B cell (primary cell): ENCODE results near the gene AUTS2. TPM values are rescaled to one million over a fixed set of nuclear protein-coding genes. Genes with fewer than 3 reads are reported as not detected.

Experiments
- ATAC-seq: fragments of 200-7000 bp; cut with Tn5 transposase; one replicate; pipeline ENCODE4 v1.10.0; 2021; ENCODE audit warnings: low read depth, mild to moderate bottlenecking, moderate number of reproducible peaks, moderate library complexity
- CTCF ChIA-PET: fragments of 350-600 bp; sonication (Branson Sonifier 250); formaldehyde crosslinking; loops from one replicate; lab custom pipeline; 2021; ENCODE audit warnings: antibody characterized with exemption, inconsistent platforms; lab: Charles Lee
- POLR2A ChIA-PET: fragments of 350-600 bp; sonication (Branson Sonifier 250); formaldehyde crosslinking; loops from one replicate; lab custom pipeline; 2021; ENCODE audit warnings: antibody characterized with exemption; lab: Charles Lee
- DNase-seq: peaks from one replicate; pipeline ENCODE4 v3.0.0; 2013
- H2AFZ ChIP-seq: 2 replicates; pipeline ENCODE4 v1.6.1; 2012; ENCODE audit warnings: mild to moderate bottlenecking, low read depth, low read length; ENCODE audit not compliant: insufficient read depth, poor library complexity, severe bottlenecking
- H3K27ac ChIP-seq, 2 donors: 1 replicate in 1 of 2; 2 replicates in 1 of 2; pipeline ENCODE4 v1.5.1; 2012 to 2013; ENCODE audit warnings: low read length in 2 of 2, mild to moderate bottlenecking in 2 of 2, moderate library complexity in 1 of 2
- H3K27me3 ChIP-seq, 4 experiments: fragments of 200-600 bp in 1 of 4; sonication (generic) in 1 of 4; replicated peaks in 1 of 4; 1 replicate in 2 of 4; 2 replicates in 2 of 4; pipeline versions ENCODE4 v1.6.1 to v1.7.0; 2013 to 2016; ENCODE audit warnings: low read length in 3 of 4, mild to moderate bottlenecking in 2 of 4, mixed read lengths in 1 of 4, moderate library complexity in 1 of 4; ENCODE audit not compliant: insufficient read depth in 4 of 4, control insufficient read depth in 3 of 4; ENCODE audit errors: control extremely low read depth in 1 of 4
- H3K36me3 ChIP-seq, 2 experiments: replicated peaks in 1 of 2; 1 replicate in 1 of 2; 2 replicates in 1 of 2; pipeline versions ENCODE4 v1.6.1 to v1.7.1; 2013; ENCODE audit warnings: low read length in 1 of 2; ENCODE audit not compliant: insufficient read depth in 2 of 2, control insufficient read depth in 1 of 2; ENCODE audit errors: control extremely low read depth in 1 of 2, extremely low read depth in 1 of 2
- H3K4me1 ChIP-seq, 2 donors: fragments of 200-600 bp in 1 of 2; sonication (generic) in 1 of 2; 1 replicate in 1 of 2; 2 replicates in 1 of 2; pipeline versions ENCODE4 v1.5.1 to v1.6.1; 2013 to 2017; ENCODE audit warnings: low read length in 2 of 2; ENCODE audit not compliant: control insufficient read depth in 2 of 2, insufficient read depth in 2 of 2
- H3K4me2 ChIP-seq: replicated peaks from 2 replicates; pipeline ENCODE3; 2012; ENCODE audit warnings: mild to moderate bottlenecking, low read depth, low read length; ENCODE audit not compliant: poor library complexity, severe bottlenecking
- H3K4me3 ChIP-seq, 5 experiments: fragments of 200-600 bp in 1 of 5; sonication (generic) in 1 of 5; 1 replicate in 3 of 5; 2 replicates in 2 of 5; pipeline versions ENCODE4 v1.5.1 to v1.7.0; 2011 to 2016; ENCODE audit warnings: low read length in 4 of 5, mild to moderate bottlenecking in 4 of 5, low read depth in 2 of 5, control low read depth in 1 of 5, moderate library complexity in 1 of 5; ENCODE audit not compliant: insufficient read depth in 1 of 5; ENCODE audit errors: control extremely low read depth in 1 of 5, extremely low read depth in 1 of 5
- H3K79me2 ChIP-seq: fragments of 200-600 bp; sonication (generic); one replicate; pipeline ENCODE4 v1.6.0; 2016; ENCODE audit warnings: low read length; ENCODE audit not compliant: control insufficient read depth, insufficient read depth
- H3K9ac ChIP-seq: fragments of 200-600 bp; sonication (generic); 2 replicates; pipeline ENCODE4 v1.6.1; 2017; ENCODE audit warnings: mild to moderate bottlenecking, low read length, moderate library complexity
- H3K9me3 ChIP-seq, 3 donors: one replicate each; pipeline versions ENCODE4 v1.6.1 to v1.7.1; 2013; ENCODE audit warnings: low read length in 2 of 3; ENCODE audit not compliant: control insufficient read depth in 2 of 3, insufficient read depth in 1 of 3; ENCODE audit errors: control extremely low read depth in 1 of 3
- H4K20me1 ChIP-seq: 2 replicates; pipeline ENCODE4 v1.6.0; 2012; ENCODE audit warnings: mild to moderate bottlenecking, low read length; ENCODE audit not compliant: insufficient read depth, control insufficient read depth, poor library complexity, severe bottlenecking
- H3K27ac Mint-ChIP-seq: one replicate; pipeline ENCODE4 v1.8.0; 2021; ENCODE audit warnings: mixed read lengths
- H3K27me3 Mint-ChIP-seq: one replicate; pipeline ENCODE4 v1.8.0; 2021; ENCODE audit warnings: mixed read lengths
- H3K4me1 Mint-ChIP-seq: one replicate; pipeline ENCODE4 v1.8.0; 2021; ENCODE audit warnings: mixed read lengths
- H3K4me3 Mint-ChIP-seq: one replicate; pipeline ENCODE4 v1.8.0; 2021; ENCODE audit warnings: mixed read lengths
- H3K9me3 Mint-ChIP-seq: one replicate; pipeline ENCODE4 v1.8.0; 2022; ENCODE audit warnings: mixed read lengths; ENCODE audit not compliant: insufficient read depth
- EZH2 ChIP-seq: IDR thresholded peaks from 2 replicates; pipeline ENCODE4 v1.6.1; 2012; ENCODE audit warnings: borderline replicate concordance, low read depth, mild to moderate bottlenecking, moderate library complexity, low read length; ENCODE audit not compliant: insufficient read depth, poor library complexity, severe bottlenecking
- WGBS: methylation state at CpG from one replicate; pipeline ENCODE4 v1.1.5; 2013; ENCODE audit warnings: missing lambda C conversion rate; ENCODE audit not compliant: insufficient coverage; 5-methylcytosine and 5-hydroxymethylcytosine counted together
- intact Hi-C: fragments of 100-400 bp; cut with micrococcal nuclease; formaldehyde crosslinking; loops from one replicate; pipeline ENCODE4 v1.10.0; 2022
- polyA plus RNA-seq: library from polyadenylated mRNA; depleted of rRNA; stranded (reverse); fragments of >200 nt; gene quantifications from 2 replicates; pipeline ENCODE4 v1.2.3, GENCODE V29; 2012
- total RNA-seq, 2 donors: library from RNA; stranded (reverse); fragments of 120-200 nt in 1 of 2; gene quantifications; 1 replicate in 1 of 2; 2 replicates in 1 of 2; pipeline versions ENCODE4 v1.2.3 to v1.2.4, GENCODE V29; 2013 to 2022
- TF ChIP-seq, protein P1 (sequence below): fragments of 200-600 bp; IDR thresholded peaks from one replicate; pipeline ENCODE4 v1.8.0; 2022; ENCODE audit warnings: antibody characterized with exemption, mild to moderate bottlenecking

The AUTS2 gene
- total and polyA plus RNA-seq, 2 donors (not counting 1 experiment from before 2014, with no cell fraction given) = 22.3 to 35.0 TPM

DNA sequence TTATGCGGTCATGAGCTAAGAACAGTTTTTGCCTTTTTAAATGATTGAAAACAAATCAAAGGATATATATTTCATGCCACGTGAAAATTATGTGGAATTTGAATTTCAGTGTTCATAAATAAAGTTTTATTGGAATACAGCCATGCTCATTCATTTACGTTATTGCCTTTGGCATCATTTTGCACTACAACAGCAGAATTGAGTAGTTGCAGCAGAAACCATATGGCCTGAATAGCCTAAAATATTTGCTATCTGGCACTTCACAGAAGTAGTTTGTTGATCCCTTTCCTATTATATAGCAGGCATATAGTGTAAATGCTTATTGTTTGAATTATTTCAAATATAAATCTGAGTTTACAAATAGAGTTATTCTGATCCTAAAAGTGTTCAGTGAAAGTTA is 59.7 kb downstream of the AUTS2 start:
- H2AFZ ChIP-seq = no peak overlapping the region
- WGBS = 100% methylated on average over 2 of the region's 3 CpGs
- no peaks in the 10 kb centered on the region for H3K36me3 ChIP-seq
- H3K27ac ChIP-seq = no peak overlapping the region
- no peak for DNase-seq
- no peak for ATAC-seq
- no peak overlapping the region for H3K4me3 Mint-ChIP-seq
- peaks cover 28% of the 10 kb centered on the region for H3K4me1 Mint-ChIP-seq
- no peaks in the 10 kb centered on the region for H4K20me1 ChIP-seq
- H3K9me3 ChIP-seq = no peaks in the 10 kb centered on the region
- peaks cover 0 to 20% of the 10 kb centered on the region in 2 donors for H3K4me1 ChIP-seq
- no peak overlapping the region for H3K9ac ChIP-seq
- no peaks in the 10 kb centered on the region for H3K27me3 Mint-ChIP-seq
- no peak for TF ChIP-seq EZH2
- TF ChIP-seq, protein P1, sequence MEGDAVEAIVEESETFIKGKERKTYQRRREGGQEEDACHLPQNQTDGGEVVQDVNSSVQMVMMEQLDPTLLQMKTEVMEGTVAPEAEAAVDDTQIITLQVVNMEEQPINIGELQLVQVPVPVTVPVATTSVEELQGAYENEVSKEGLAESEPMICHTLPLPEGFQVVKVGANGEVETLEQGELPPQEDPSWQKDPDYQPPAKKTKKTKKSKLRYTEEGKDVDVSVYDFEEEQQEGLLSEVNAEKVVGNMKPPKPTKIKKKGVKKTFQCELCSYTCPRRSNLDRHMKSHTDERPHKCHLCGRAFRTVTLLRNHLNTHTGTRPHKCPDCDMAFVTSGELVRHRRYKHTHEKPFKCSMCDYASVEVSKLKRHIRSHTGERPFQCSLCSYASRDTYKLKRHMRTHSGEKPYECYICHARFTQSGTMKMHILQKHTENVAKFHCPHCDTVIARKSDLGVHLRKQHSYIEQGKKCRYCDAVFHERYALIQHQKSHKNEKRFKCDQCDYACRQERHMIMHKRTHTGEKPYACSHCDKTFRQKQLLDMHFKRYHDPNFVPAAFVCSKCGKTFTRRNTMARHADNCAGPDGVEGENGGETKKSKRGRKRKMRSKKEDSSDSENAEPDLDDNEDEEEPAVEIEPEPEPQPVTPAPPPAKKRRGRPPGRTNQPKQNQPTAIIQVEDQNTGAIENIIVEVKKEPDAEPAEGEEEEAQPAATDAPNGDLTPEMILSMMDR = no peak
- CTCF ChIA-PET = no interaction called here
- peaks cover 16% of the 10 kb centered on the region for H3K79me2 ChIP-seq
- H3K9me3 Mint-ChIP-seq = no peaks in the 10 kb centered on the region
- H3K4me3 ChIP-seq = no peak overlapping the region
- POLR2A ChIA-PET = no interaction called here
- no peak overlapping the region for H3K27ac Mint-ChIP-seq
- intact Hi-C loops = loop anchor here (10.0 kb wide), 1 partner anchor 53 kb away; no protein-coding TSS in a partner anchor
- no peak overlapping the region for H3K4me2 ChIP-seq
- no peaks in the 10 kb centered on the region for H3K27me3 ChIP-seq

DNA sequence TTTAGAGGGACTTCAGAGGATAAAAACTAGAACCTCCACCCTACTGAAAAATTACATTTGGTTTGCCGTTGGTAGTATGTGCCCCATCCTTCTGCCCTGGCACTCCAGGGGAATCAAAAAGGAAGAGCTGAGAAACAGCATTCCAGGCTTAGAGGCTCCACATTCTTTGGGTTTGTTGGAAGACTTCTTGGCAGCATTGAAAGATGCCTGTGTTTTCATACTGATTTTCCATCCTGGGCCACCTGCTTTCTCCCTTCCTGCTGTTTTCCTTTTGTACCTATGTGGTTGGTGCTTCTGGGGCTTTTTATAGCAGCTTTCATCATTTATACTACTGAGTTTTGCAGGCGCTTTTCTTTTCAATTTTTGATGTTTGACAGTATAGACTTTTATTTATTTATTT is 61.7 kb downstream of the AUTS2 start:
- Histone ChIP-seq H2AFZ (no peak overlapping the region), H4K20me1 (no peaks in the 10 kb centered on the region), H3K4me3 (no peak overlapping the region), H3K36me3 (no peaks in the 10 kb centered on the region), H3K9ac (no peak overlapping the region), H3K79me2 (peaks cover 16% of the 10 kb centered on the region), H3K4me2 (no peak overlapping the region), H3K4me1 (peaks cover 16 to 22% of the 10 kb centered on the region in 2 donors), H3K27ac (no peak overlapping the region), H3K9me3 (no peaks in the 10 kb centered on the region), H3K27me3 (no peaks in the 10 kb centered on the region)
- DNase-seq (no peak), ATAC-seq (no peak)
- no CpG with 5 or more reads among the region's 2 CpGs for WGBS
- TF ChIP-seq, protein P1 = no peak
- TF ChIP-seq EZH2 = no peak
- ChIA-PET POLR2A (no interaction called here), CTCF (no interaction called here)
- Mint-ChIP-seq H3K4me3 (no peak overlapping the region), H3K9me3 (no peaks in the 10 kb centered on the region), H3K27ac (no peak overlapping the region), H3K27me3 (no peaks in the 10 kb centered on the region), H3K4me1 (peaks cover 27% of the 10 kb centered on the region)
- intact Hi-C loops = loop anchor here (10.0 kb wide), 1 partner anchor 55 kb away; no protein-coding TSS in a partner anchor
